GM18519 (cell line): ENCODE results near the gene PMEL.

Experiments
- ATAC-seq: cut with Tn5 transposase; IDR thresholded peaks from one replicate; pipeline ENCODE4 v1.9.1; 2021; ENCODE audit warnings: mild to moderate bottlenecking, moderate library complexity; ENCODE audit not compliant: unreplicated experiment, low FRiP score

PMEL gene

GRCh38 chr12:55946553-55946952 lies 19.3 kb downstream of the PMEL start:
- no peak for ATAC-seq

GRCh38 chr12:55942577-55943136 lies 23.2 kb downstream of the PMEL start:
- ATAC-seq: no peak

- ATAC-seq: no peak
Observed at GRCh38 chr12:55942055-55942454, 23.8 kb downstream of the PMEL start.

- ATAC-seq: peak; percentile 68
Observed at GRCh38 chr12:55940065-55940732, 25.6 kb downstream of the PMEL start.

GRCh38 chr12:55938826-55939501 lies 26.9 kb downstream of the PMEL start:
- no peak for ATAC-seq

- no peak for ATAC-seq
Observed at GRCh38 chr12:55937981-55938380, 27.9 kb downstream of the PMEL start.

- no peak for ATAC-seq
Observed at GRCh38 chr12:55935738-55936151, 30.1 kb downstream of the PMEL start.

- no peak for ATAC-seq
Observed at GRCh38 chr12:55934773-55935172, 31.1 kb downstream of the PMEL start.

- ATAC-seq: no peak
Observed at GRCh38 chr12:55933799-55934742, 31.8 kb downstream of the PMEL start.

- no peak for ATAC-seq
Observed at GRCh38 chr12:55933169-55933798, 32.6 kb downstream of the PMEL start.

- ATAC-seq: no peak
Observed at GRCh38 chr12:55932551-55932910, 33.3 kb downstream of the PMEL start.

- ATAC-seq: no peak
Observed at GRCh38 chr12:55931780-55932550, 33.9 kb downstream of the PMEL start.

- ATAC-seq: no peak
Observed at GRCh38 chr12:55931317-55931779, 34.5 kb downstream of the PMEL start.

GRCh38 chr12:55930771-55931316 lies 35.0 kb downstream of the PMEL start, which contains the start of gene DGKA:
Gene DGKA (plus strand): TSS chr12:55931162. CDS start chr12:55936504, 5,342 bp downstream.
- ATAC-seq: no peak

GRCh38 chr12:55929306-55929791 lies 36.5 kb downstream of the PMEL start:
- ATAC-seq: peak; percentile 43

- peak; percentile 28 for ATAC-seq
Observed at GRCh38 chr12:55927588-55928502, 38.0 kb downstream of the PMEL start, which contains the start of gene PYM1. Gene PYM1 (minus strand): TSS chr12:55927894. CDS start chr12:55927761, 133 bp downstream.

- no peak for ATAC-seq
Observed at GRCh38 chr12:55926738-55927587, 38.9 kb downstream of the PMEL start.
